Heart left ventricle (tissue), 13 donors: ENCODE results near the gene DHRS3.
A peak's percentile ranks its signal among the peaks of the same experiment; 100 is the strongest.

Source experiments
- POLR2A ChIP-seq, 2 donors: fragments of 450-650 bp; IDR thresholded peaks; one replicate each; pipeline ENCODE4 v1.6.1; 2017; ENCODE audit warnings: antibody characterized with exemption in 2 of 2, mild to moderate bottlenecking in 2 of 2, moderate library complexity in 2 of 2
- TF ChIP-seq, protein P1 (sequence below), 12 donors: fragments of 200-600 bp; sonication (generic) in 4 of 12; IDR thresholded peaks; one replicate each; pipeline versions ENCODE4 v1.5.0 to v1.8.0; 2018 to 2022; ENCODE audit warnings: antibody characterized with exemption in 12 of 12, mild to moderate bottlenecking in 5 of 12
- donor health status: ischemic (EF 13 %, LVEDD 7.1; RV severe dilation, severe dysfunction).
- donor health status: DM: no; HTN: yes; CAD: no.
- donor health status: DM: no; HTN: no; CAD: no.
- donor health status: ischemic (EF 25% LVEDD 6.9; RV normal size, moderate dysfunction).
- donor health status: ischemic (EF 25% LVEDD 5.7; RV mildly dilated, moderate dysfunction).
- donor health status: ischemic (EF 35%, LVEDD 5.7; RV mildly dilated, moderate dysfunction).
- donor health status: nonischemic (EF 11% LVEDD 7.7; RV severe dilation, severe dysfunction).
- donor health status: DM: yes; HTN: yes; CAD: no.
- donor health status: PGD.
- donor health status: ischemic (EF 29% LVEDD 5.4; RV normal size, mild dysfunction).
- donor health status: nonischemic (EF 23%, LVEDD 6.1; RV moderate dilation, normal function).

DNA sequence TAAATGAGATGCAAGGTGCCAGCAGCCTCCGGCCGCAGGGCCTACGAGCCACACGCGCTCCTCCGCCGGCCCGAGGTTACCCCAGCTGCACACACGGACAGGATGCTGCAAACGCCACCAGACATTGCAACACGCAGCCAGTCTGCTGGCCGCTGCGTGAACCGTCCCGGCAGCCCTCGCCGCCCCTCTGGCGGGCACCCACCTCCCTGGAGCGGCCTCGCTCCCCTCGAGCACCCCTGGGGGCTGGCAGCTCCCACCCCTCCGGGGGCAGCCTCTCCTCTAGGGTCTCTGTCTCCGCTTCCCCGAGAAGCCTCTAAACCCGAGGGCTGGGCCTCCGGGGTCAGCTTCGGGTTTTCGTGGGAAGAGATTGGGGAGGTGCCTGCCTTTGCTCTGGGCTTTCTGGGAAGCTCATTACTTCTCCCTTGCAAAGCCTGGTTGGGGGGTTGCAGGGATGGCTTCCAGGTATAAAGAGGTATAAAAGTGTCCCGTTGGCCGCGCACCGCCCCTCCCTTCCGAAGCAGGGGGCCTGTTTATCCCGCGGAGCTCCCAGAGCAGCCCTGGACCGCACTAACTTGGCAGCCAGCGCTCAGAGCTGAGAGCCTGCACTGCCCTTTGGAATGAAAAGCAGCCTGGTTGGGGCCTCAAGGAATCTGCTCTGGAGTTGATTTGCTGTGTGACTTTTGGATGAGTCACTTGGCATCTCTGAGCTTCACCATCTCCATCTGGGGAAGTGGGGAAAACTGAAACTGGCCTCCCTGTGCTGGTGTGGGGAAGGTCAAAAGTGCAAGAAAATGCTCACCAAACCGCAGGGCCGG is 21.8 kb downstream of the DHRS3 start:
- TF ChIP-seq, protein P1, sequence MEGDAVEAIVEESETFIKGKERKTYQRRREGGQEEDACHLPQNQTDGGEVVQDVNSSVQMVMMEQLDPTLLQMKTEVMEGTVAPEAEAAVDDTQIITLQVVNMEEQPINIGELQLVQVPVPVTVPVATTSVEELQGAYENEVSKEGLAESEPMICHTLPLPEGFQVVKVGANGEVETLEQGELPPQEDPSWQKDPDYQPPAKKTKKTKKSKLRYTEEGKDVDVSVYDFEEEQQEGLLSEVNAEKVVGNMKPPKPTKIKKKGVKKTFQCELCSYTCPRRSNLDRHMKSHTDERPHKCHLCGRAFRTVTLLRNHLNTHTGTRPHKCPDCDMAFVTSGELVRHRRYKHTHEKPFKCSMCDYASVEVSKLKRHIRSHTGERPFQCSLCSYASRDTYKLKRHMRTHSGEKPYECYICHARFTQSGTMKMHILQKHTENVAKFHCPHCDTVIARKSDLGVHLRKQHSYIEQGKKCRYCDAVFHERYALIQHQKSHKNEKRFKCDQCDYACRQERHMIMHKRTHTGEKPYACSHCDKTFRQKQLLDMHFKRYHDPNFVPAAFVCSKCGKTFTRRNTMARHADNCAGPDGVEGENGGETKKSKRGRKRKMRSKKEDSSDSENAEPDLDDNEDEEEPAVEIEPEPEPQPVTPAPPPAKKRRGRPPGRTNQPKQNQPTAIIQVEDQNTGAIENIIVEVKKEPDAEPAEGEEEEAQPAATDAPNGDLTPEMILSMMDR (IDR thresholded peaks at IDR 0.05) = no peak
- peak in 1 of 2 donors; percentile 17 for TF ChIP-seq POLR2A (IDR thresholded peaks at IDR 0.05)
